Colonic mucosa (tissue), 4 donors: ENCODE data around the gene CSNK1A1. TPM values are rescaled to one million over a fixed set of nuclear protein-coding genes. Genes with fewer than 3 reads are reported as not detected.

ENCODE experiments used
- DNase-seq: peaks from one replicate; pipeline ENCODE4 v3.0.0-alpha.2; 2020
- H3K27ac ChIP-seq: fragments of 200-600 bp; one replicate; pipeline ENCODE4 v1.8.0; 2021
- H3K27me3 ChIP-seq: fragments of 200-600 bp; one replicate; pipeline ENCODE4 v1.8.0; 2021
- H3K36me3 ChIP-seq: fragments of 200-600 bp; one replicate; pipeline ENCODE4 v1.8.0; 2021
- H3K4me1 ChIP-seq: fragments of 200-600 bp; one replicate; pipeline ENCODE4 v1.8.0; 2021; ENCODE audit warnings: mild to moderate bottlenecking
- H3K4me3 ChIP-seq: fragments of 200-600 bp; one replicate; pipeline ENCODE4 v1.8.0; 2021
- H3K9ac ChIP-seq, 2 donors: one replicate each; pipeline ENCODE4 v1.7.0; 2013; ENCODE audit warnings: control low read depth in 2 of 2, low read depth in 2 of 2, low read length in 2 of 2
- H3K9me3 ChIP-seq: fragments of 200-600 bp; one replicate; pipeline ENCODE4 v1.8.0; 2021
- CTCF ChIP-seq: fragments of 200-600 bp; IDR thresholded peaks from one replicate; pipeline ENCODE4 v1.8.0; 2022; ENCODE audit warnings: antibody characterized with exemption, mild to moderate bottlenecking
- intact Hi-C: fragments of 100-400 bp; cut with DNase I; formaldehyde crosslinking; loops from one replicate; pipeline ENCODE4 v1.14.1; 2022
- total RNA-seq, 2 donors: library from RNA; stranded (reverse); fragmentation: NEBNext Ultra II Directional in 1 of 2; extraction: Animal tissue kit (Norgen Biotek cat#: 25700) in 1 of 2; gene quantifications; one replicate each; pipeline ENCODE4 v1.2.1, GENCODE V29; 2021
- donor health status: healthy.
- donor health status: DM: no; HTN: no; CAD: no.
- donor health status: DM: no; HTN: no; CAD: no.

Gene CSNK1A1
- total RNA-seq, 2 donors from 2014 or later = 248 to 257 TPM

- no peaks in the 10 kb centered on the region for H3K9me3 ChIP-seq
- no peaks in the 10 kb centered on the region for H3K27me3 ChIP-seq
- peak overlapping the region; percentile 75 for H3K27ac ChIP-seq
- H3K9ac ChIP-seq = peak overlapping the region; percentile 89 to 94
- peak overlapping the region; percentile 32 for H3K4me3 ChIP-seq
- intact Hi-C loops = no loop called here
- H3K36me3 ChIP-seq = no peaks in the 10 kb centered on the region
- no peak for DNase-seq
- TF ChIP-seq CTCF = no peak
- H3K4me1 ChIP-seq = no peaks in the 10 kb centered on the region
Observed at GRCh38 chr5:149580808-149581191, 29.6 kb upstream of the CSNK1A1 start.

- H3K36me3 ChIP-seq = no peaks in the 10 kb centered on the region
- no peaks in the 10 kb centered on the region for H3K9me3 ChIP-seq
- intact Hi-C loops = no loop called here
- no peak for DNase-seq
- H3K9ac ChIP-seq = no peak overlapping the region
- no peak overlapping the region for H3K27ac ChIP-seq
- H3K4me1 ChIP-seq = no peaks in the 10 kb centered on the region
- no peak overlapping the region for H3K4me3 ChIP-seq
- TF ChIP-seq CTCF = no peak
- no peaks in the 10 kb centered on the region for H3K27me3 ChIP-seq
Observed at GRCh38 chr5:149578896-149579295, 27.7 kb upstream of the CSNK1A1 start.

- H3K4me1 ChIP-seq = no peaks in the 10 kb centered on the region
- no peak overlapping the region for H3K9ac ChIP-seq
- H3K36me3 ChIP-seq = no peaks in the 10 kb centered on the region
- H3K27ac ChIP-seq = no peak overlapping the region
- intact Hi-C loops = no loop called here
- TF ChIP-seq CTCF = no peak
- no peak overlapping the region for H3K4me3 ChIP-seq
- H3K27me3 ChIP-seq = no peaks in the 10 kb centered on the region
- DNase-seq = no peak
- H3K9me3 ChIP-seq = no peaks in the 10 kb centered on the region
Observed at GRCh38 chr5:149576021-149576420, 24.8 kb upstream of the CSNK1A1 start.

GRCh38 chr5:149575131-149575530 is 23.9 kb upstream of the CSNK1A1 start:
- intact Hi-C loops = no loop called here
- H3K9me3 ChIP-seq = no peaks in the 10 kb centered on the region
- H3K4me3 ChIP-seq = no peak overlapping the region
- H3K27ac ChIP-seq = no peak overlapping the region
- no peak overlapping the region for H3K9ac ChIP-seq
- no peaks in the 10 kb centered on the region for H3K27me3 ChIP-seq
- DNase-seq = no peak
- no peak for TF ChIP-seq CTCF
- no peaks in the 10 kb centered on the region for H3K4me1 ChIP-seq
- H3K36me3 ChIP-seq = no peaks in the 10 kb centered on the region

- Histone ChIP-seq H3K9ac (peak overlapping the region in 1 of 2 donors; percentile 51), H3K4me1 (no peaks in the 10 kb centered on the region), H3K36me3 (no peaks in the 10 kb centered on the region), H3K9me3 (no peaks in the 10 kb centered on the region), H3K4me3 (no peak overlapping the region), H3K27me3 (no peaks in the 10 kb centered on the region), H3K27ac (peak overlapping the region; percentile 8)
- TF ChIP-seq CTCF = no peak
- DNase-seq = peak; percentile 44
- intact Hi-C loops = loop anchor here (5.0 kb wide), 1 partner anchor 45 kb away; no protein-coding TSS in a partner anchor
Observed at GRCh38 chr5:149572576-149573231, 21.5 kb upstream of the CSNK1A1 start.
